Activated T-helper 1 cell treated with anti-CD3 and anti-CD28 coated beads, Interleukin-2, amount 50 U/mL, for 16 hours (primary cell): Measurements from ENCODE around the gene PPP1R13B.
"Not testable (repeated sequence)": the region's sequence is repeated elsewhere in the genome, so short reads cannot be mapped to it uniquely, and the experiment has no call there.

Experiments used
- DNase-seq, 2 donors: peaks; one replicate each; pipeline ENCODE4 v3.0.0-alpha.2; 2020; ENCODE audit warnings: low read depth in 1 of 2, low spot score in 1 of 2

Gene PPP1R13B

GRCh38 chr14:103702497-103703432 is 144.6 kb downstream of the PPP1R13B start:
- DNase-seq, result no peak

DNA sequence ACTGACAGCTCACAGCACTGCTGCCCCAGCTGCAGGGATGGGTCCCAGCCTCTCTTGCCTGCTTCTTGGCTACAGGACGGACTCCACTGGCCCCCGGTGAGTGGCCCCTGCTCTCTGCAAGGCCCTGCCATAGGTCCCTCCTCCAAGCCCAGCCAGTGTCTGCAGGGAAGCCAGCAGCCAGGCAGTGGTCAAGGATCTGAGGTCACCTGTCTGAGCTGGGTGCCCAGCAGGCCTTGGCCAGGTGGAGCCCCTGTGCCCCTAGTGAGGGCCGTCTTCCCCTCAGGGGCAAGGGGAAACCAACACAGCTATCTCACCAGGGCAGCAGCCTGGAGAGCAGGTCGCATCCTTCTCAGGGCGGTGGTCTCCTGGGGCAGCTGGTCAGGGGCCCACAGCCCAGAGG is 145.3 kb downstream of the PPP1R13B start:
- DNase-seq, result no peak

GRCh38 chr14:103700753-103701490 is 146.5 kb downstream of the PPP1R13B start:
- no peak for DNase-seq

DNA sequence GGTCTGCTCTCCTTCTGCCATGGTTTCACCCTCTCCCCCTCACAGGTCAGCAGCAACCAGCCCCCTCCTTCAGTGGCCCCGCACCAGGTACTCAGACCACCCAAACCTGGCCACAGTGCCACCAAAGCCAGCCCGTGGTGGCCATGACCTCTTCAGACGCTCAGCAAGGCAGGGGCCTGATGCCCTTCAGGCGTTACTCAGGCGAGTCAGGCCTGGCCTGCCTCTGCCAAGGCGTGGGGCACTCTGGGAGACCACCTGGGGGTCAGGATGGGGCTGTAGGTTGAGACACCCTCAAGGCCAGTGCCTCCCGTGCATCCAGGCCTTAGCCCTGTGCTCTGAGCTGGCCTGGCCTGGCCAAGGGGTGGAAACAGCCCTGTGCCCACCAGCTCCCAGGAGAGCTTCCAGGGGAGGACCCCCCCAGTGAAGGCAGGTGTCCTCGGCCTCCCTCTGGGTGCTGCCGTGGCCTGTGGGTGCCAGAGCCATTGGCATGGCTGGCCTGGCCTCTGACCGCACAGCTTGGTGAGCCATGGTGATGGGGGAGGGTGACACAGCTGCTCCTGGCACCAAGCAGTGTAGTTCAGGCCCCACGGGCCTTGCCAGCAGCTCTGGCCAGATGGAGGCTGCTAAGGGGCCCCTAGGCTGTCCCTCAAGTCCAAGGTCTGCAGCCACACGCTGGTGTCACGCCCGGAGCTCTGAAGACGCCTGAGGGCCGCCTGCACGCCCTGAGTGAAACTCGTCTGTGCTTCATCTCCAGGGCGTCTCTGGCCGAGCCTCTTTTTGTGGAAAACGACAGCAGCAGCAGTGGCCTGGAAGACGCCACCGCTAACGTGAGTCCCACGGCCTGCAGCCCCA is 147.2 kb downstream of the PPP1R13B start:
- no peak for DNase-seq

- no peak for DNase-seq
These were observed 148.1 kb downstream of the PPP1R13B start for GRCh38 chr14:103699261-103699661.

- no peak for DNase-seq
These were observed 148.8 kb downstream of the PPP1R13B start for GRCh38 chr14:103698380-103699260.

DNA sequence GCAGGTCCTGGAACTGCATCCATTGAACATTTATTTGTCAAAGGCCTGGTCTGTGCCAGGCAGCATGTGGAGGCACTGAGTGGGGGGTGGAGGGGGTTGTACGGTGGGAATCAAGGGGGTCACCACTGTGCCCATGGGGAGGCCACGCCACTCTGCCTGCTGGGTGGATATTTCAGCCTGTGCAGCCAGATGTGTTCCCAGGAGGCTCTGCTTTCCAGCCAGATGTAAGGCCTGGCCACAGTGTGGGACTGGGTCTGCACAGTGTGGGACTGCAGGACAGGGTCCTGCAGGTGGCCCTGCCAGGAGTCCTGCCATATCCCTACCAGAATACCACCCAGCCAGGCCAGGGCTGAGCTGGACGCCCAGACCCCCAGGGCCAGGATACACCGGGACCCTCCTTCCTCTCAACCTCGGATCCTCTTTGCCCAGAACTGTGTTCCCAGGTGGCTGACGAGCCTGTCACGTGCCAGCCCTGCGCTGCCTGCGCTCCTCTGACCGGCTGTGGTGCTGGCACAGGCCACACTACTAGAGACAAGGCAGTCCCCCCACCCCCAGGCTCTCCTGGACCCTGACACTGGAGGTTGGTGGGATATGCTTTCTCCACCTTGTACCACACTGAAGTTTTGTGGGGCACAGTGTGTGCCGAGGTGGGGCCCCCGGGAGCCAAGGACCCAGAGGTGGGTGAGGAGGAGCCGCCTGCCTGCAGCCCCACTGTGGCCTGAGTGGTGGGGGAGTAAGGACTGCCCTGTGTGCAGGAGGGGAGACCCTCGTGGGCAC is 149.6 kb downstream of the PPP1R13B start:
- no peak for DNase-seq

DNA sequence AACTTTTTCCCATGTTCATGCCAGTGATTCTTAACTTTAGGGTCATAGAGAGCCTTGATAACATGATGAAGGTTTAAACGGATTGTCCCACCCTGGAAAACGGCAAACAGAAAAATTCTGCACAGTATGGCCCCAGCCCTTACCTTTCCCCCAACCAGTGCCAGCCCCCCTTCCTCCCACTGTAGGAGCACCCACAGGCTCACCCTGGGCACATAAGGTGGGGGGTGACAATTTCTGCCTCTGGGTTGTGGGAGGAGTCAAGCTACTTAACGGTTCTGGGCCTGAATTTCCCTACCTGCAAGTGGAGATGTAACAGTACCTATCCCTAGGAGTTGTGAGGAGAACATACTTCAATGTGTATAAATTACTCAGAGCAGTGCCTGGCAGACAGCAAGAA is 150.2 kb downstream of the PPP1R13B start:
- DNase-seq, result no peak

DNA sequence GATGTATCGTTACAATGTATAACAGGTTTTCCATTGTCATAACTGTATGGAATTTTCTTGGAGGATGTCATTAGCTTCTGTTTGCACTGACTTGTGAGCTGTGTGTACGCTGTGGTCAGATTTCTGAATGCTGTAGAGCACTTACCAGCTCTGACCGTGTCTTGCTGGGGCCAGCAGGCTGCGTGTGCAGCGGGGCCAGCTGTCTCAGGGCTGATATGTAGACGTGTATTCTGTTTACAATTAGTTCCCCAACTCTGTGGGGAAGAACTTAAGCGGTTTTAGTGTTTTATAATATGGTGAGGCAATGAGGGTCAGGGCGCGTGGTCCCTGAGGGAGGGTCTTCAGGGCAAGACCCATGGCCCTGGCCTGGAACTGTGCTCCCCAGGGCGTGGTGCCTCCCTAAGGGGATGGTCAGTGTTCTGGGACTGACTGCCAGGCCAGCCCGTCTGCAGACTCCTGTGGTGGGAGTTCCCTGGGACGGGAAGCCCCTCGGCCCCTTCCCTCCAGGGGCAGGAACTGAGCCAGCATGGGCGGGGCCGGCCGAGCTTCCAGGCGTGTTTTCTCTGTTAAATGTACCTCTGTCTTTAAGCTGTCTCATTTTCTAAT is 150.8 kb downstream of the PPP1R13B start:
- no peak for DNase-seq

DNA sequence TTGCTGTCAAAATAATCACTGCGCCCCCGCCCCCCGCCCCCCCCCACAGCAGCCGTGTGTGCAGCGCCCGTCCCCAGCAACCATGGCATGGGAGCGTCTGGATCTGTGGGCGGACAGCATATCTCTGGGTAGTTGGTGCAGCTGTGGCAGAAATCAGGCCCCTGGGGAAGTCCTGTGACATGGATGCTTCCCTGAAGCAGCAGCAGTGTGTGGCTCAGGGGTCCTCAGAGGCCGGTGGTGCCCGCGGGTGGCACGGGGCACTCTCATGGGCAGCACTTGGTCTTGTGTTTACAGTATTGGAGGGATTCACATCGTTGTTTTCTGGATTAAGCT is 151.3 kb downstream of the PPP1R13B start:
- no peak for DNase-seq

- DNase-seq, result no peak
These were observed 151.9 kb downstream of the PPP1R13B start for GRCh38 chr14:103695296-103696069.

DNA sequence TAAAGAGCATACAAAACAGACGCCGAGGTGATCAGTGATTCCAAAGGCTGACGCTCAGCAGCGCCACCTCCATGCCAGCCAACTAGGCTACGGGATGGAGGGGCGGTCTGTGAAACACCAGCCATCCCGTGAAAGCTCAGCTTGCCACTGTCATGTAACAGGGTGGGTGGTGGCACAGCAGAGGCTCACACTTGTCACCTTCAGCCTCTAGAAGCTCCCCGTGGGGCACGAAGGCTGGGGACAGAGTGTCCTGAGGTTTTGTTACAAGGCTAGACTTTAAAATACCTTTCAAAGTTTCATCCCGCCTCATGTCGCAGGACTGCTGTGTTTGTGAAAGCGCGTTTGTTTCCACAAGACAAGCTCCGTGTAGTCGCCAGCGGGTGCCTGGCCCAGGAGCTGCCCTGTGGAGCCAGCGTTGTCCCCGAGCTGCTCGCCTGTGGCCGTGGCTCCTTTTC is 152.8 kb downstream of the PPP1R13B start:
- no peak for DNase-seq

- no peak for DNase-seq
These were observed 153.9 kb downstream of the PPP1R13B start for GRCh38 chr14:103693515-103693914.

DNA sequence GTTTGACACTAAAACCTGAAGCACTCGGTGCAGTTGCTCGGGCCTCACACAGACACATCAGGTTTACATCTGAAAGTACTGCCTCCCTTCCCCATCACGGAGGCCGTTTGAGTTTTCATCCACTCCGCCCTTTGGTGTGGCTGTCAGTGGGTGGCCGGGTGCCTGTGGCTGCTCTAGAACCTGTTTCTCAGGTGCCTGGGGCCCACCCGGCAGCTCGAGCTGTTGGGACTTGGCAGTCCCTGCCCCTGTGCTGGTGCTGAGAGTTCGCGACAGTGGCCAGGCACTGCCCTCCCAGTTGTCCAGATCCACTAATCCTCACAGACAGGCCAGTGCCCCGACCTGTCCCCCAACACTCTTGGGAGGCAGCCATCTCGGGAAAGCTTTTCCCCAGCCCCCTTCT is 154.5 kb downstream of the PPP1R13B start:
- DNase-seq, result no peak

DNA sequence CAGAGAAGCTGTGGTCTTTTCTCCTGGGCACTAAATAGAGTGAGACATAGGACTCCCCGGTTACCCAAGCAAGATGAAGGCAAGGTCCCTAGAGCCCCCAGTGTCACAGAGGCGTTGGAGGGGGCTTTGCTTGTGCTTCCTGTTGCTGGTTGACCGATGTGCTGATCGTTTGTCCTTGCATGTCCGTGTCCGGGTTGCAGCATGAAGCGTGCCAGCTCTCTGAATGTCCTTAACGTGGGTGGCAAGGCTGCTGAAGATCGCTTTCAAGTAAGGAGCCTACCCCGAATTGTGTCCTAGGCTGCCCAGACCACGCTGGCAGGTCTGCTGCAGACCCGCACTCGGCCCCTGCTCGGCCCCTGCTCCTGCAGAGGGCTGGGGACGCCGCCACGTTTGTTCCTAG is 155.2 kb downstream of the PPP1R13B start:
- no peak for DNase-seq

DNA sequence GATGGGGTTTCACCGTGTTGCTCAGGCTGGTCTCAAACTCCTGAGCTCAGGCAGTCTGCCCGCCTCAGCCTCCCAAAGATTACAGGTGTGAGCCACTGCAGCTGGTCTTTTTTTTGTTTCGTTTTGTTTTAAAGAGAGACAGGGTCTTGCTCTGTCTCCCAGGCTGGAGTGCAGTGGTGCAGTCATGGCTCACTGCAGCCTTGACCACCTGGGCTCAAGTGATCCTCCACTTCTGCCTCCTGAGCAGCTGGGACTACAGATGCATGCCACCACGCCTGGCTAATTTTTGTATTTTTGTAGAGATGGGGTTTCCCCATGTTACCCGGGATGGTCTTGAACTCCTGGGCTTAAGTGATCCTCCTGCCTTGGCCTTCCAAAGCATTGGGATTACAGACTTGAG is 155.7 kb downstream of the PPP1R13B start:
- DNase-seq, result not testable (repeated sequence)

DNA sequence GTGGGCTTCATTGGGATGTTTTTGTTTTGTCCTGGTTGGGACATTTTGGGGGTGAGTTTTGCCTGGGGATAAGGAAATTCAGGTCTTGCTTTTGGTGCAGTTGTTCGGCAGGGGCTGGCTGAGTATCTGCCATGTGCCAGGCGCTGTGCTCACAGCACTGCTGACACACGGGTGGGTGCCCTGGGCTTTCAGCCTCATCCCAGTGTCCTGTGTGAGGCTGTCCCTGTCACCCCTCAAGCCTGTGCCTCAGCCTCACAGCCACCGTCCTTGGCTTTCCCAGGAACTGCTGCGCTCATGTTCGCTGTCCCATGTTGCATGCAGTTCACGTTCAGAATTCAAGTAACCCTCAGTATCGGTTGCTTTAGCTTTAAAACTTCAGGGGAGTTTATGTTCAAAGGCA is 157.0 kb downstream of the PPP1R13B start:
- no peak for DNase-seq
